ENCODE results near the gene DEDD2.

DEDD2 gene

GRCh38 chr19:42176649-42176989 lies 40.9 kb downstream of the DEDD2 start:
- no peak for DNase-seq (ENCODE audit: extremely low read depth, low read depth)
- peak overlapping the region; percentile 35 for H3K4me3 ChIP-seq (replicated peaks; ENCODE audit: low read depth, low read length)

DNA sequence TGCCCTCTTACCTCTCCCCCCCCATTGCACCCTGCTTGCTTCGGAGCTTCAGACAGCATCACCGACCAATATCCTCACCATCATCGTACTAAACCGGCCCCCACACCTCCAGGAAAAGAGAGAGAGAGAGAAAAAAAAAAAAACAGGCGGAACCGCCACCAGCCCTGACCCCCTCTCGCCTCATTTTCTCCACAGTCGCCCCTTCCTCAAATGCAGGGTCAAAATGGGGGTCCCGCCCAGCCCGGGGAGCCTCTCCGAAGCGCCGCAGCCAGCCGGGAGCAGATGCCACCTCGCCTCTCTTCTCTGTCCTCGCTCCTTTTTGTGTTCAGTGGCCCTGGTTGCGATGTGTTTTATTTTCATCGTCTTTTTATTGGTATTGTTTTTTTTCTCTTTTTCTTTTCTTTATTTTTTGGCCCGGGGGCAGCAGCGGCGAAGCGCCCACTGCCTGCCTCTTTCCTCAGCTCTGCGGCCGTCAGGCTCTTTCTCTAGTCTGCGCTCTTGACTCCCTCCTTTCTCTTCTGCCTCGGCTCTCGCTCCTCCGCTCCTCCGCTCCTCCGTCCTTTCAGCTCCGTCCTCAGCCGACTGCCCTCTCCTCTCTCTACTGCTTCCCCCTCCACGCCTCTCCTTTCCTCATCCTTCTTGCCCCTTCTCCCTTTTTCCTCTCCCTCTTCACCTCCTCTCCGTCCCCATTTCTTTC lies 41.4 kb downstream of the DEDD2 start:
- peak overlapping the region; percentile 35 for H3K4me3 ChIP-seq (replicated peaks; ENCODE audit: low read depth, low read length)
- DNase-seq (ENCODE audit: extremely low read depth, low read depth) = no peak
- TF ChIP-seq, protein P1, sequence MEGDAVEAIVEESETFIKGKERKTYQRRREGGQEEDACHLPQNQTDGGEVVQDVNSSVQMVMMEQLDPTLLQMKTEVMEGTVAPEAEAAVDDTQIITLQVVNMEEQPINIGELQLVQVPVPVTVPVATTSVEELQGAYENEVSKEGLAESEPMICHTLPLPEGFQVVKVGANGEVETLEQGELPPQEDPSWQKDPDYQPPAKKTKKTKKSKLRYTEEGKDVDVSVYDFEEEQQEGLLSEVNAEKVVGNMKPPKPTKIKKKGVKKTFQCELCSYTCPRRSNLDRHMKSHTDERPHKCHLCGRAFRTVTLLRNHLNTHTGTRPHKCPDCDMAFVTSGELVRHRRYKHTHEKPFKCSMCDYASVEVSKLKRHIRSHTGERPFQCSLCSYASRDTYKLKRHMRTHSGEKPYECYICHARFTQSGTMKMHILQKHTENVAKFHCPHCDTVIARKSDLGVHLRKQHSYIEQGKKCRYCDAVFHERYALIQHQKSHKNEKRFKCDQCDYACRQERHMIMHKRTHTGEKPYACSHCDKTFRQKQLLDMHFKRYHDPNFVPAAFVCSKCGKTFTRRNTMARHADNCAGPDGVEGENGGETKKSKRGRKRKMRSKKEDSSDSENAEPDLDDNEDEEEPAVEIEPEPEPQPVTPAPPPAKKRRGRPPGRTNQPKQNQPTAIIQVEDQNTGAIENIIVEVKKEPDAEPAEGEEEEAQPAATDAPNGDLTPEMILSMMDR (IDR thresholded peaks at IDR 0.05; ENCODE audit: low read depth, low read length, missing control alignments) = no peak

More at GRCh38 chr19:42176649-42176989, 40.9 kb downstream of the DEDD2 start:
- TF ChIP-seq, protein P1 (IDR thresholded peaks at IDR 0.05; ENCODE audit: low read depth, low read length, missing control alignments) = no peak

DNA sequence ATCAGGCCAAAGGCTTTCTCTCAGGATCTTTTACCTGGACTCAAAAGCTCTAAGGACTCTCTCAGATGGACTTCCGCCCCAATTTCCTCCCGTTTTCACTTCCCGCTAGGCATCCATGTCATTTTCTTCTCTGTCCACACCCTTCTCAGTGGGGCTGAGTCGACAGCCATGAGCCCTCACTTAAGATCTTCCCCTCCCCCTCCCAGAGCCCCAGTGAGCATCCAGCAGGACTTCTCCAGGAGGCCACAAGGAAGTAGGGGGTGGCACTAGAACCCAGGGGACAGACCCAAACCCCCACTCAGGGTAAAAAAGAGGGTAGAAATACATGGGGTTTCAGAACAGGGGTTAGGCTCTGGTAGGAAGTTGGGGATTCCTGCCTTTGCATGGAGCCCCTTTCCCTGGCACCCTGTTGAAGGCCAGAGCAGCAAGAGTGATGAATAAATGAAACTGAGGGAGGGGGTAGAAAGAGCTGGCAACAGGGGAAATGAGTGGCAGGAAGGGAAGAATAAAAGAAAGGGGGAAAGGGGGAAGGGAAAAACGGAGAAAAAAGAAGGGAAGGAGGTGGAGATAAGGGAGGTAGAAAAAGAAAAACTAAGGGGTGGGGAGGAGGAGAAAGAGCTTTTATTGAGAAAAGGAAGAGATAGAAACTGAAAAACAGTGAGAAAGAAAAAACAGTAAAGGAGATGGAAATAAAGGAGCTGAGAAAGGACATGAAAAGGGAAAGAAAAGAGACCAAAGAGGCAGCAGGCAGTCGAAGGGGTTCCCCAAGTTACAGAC lies 42.3 kb downstream of the DEDD2 start:
- no peak for DNase-seq (ENCODE audit: extremely low read depth, low read depth)
- TF ChIP-seq, protein P1 (IDR thresholded peaks at IDR 0.05; ENCODE audit: low read depth, low read length, missing control alignments) = no peak
- H3K4me3 ChIP-seq (replicated peaks; ENCODE audit: low read depth, low read length) = no peak overlapping the region

DNA sequence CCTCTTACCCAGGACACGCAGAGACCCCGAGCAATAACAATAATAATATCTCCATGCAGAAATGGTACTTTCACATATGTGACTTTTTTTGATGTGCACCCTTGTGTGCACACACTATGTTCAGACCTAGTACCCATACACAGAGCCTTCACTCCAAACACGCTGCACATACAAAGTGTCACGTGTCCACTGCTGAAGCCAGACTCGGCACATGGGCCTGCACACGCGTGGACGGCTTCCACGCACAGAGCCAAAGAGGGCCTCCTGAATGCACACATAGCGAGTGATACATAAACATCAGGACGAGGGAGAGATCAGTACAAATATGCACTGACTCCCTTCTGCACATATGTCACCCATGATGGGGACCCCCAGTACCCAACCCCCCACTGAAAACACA lies 43.3 kb downstream of the DEDD2 start:
- no peak for DNase-seq (ENCODE audit: extremely low read depth, low read depth)
- TF ChIP-seq, protein P1 (IDR thresholded peaks at IDR 0.05; ENCODE audit: low read depth, low read length, missing control alignments) = no peak
- no peak overlapping the region for H3K4me3 ChIP-seq (replicated peaks; ENCODE audit: low read depth, low read length)

GRCh38 chr19:42173695-42174094 lies 43.8 kb downstream of the DEDD2 start:
- TF ChIP-seq, protein P1 (IDR thresholded peaks at IDR 0.05; ENCODE audit: low read depth, low read length, missing control alignments) = no peak
- no peak for DNase-seq (ENCODE audit: extremely low read depth, low read depth)
- H3K4me3 ChIP-seq (replicated peaks; ENCODE audit: low read depth, low read length) = no peak overlapping the region

- TF ChIP-seq, protein P1 (IDR thresholded peaks at IDR 0.05; ENCODE audit: low read depth, low read length, missing control alignments) = no peak
- no peak for DNase-seq (ENCODE audit: extremely low read depth, low read depth)
- H3K4me3 ChIP-seq (replicated peaks; ENCODE audit: low read depth, low read length) = no peak overlapping the region
Observed at GRCh38 chr19:42172261-42172660, 45.2 kb downstream of the DEDD2 start.
